Subcutaneous abdominal adipose tissue (tissue), 5 donors: Measurements from ENCODE around the gene RPA3.

Experiments
- H3K27ac ChIP-seq: one replicate; pipeline ENCODE4 v1.7.0; 2013; ENCODE audit warnings: low read depth, mild to moderate bottlenecking, inconsistent platforms, low read length, moderate library complexity
- H3K27me3 ChIP-seq, 5 donors: one replicate each; pipeline ENCODE4 v1.7.0; 2013; ENCODE audit warnings: low read length in 5 of 5, inconsistent platforms in 1 of 5; ENCODE audit not compliant: control insufficient read depth in 5 of 5, insufficient read depth in 4 of 5
- H3K36me3 ChIP-seq, 5 donors: one replicate each; pipeline ENCODE4 v1.7.0; 2013; ENCODE audit warnings: low read length in 5 of 5; ENCODE audit not compliant: control insufficient read depth in 5 of 5, insufficient read depth in 5 of 5
- H3K4me1 ChIP-seq, 5 donors: one replicate each; pipeline ENCODE4 v1.7.0; 2013; ENCODE audit warnings: low read length in 5 of 5, mild to moderate bottlenecking in 3 of 5, moderate library complexity in 1 of 5; ENCODE audit not compliant: control insufficient read depth in 5 of 5, insufficient read depth in 5 of 5
- H3K4me3 ChIP-seq, 5 donors: one replicate each; pipeline ENCODE4 v1.7.0; 2013; ENCODE audit warnings: low read length in 5 of 5, low read depth in 1 of 5
- H3K9ac ChIP-seq, 5 donors: one replicate each; pipeline ENCODE4 v1.7.0; 2013; ENCODE audit warnings: low read length in 5 of 5, mild to moderate bottlenecking in 4 of 5, moderate library complexity in 3 of 5
- H3K9me3 ChIP-seq, 5 donors: one replicate each; pipeline ENCODE4 v1.7.0; 2013; ENCODE audit warnings: low read length in 5 of 5; ENCODE audit not compliant: control insufficient read depth in 5 of 5
- donor health status: healthy.
- donor health status: healthy.
- donor health status: healthy.
- donor health status: healthy.
- donor health status: healthy.

RPA3 gene

GRCh38 chr7:7707246-7707645 is 11.2 kb downstream of the RPA3 start:
- H3K27me3 ChIP-seq, result no peaks in the 10 kb centered on the region
- no peaks in the 10 kb centered on the region for H3K9me3 ChIP-seq
- no peak overlapping the region for H3K9ac ChIP-seq
- H3K4me3 ChIP-seq, result no peak overlapping the region
- H3K27ac ChIP-seq, result no peak overlapping the region
- H3K4me1 ChIP-seq, result peaks cover 0 to 12% (median 2%) of the 10 kb centered on the region in 5 donors
- H3K36me3 ChIP-seq, result no peaks in the 10 kb centered on the region

GRCh38 chr7:7706556-7707172 is 11.7 kb downstream of the RPA3 start:
- Histone ChIP-seq H3K27ac (no peak overlapping the region), H3K9ac (no peak overlapping the region), H3K4me3 (no peak overlapping the region), H3K9me3 (no peaks in the 10 kb centered on the region), H3K36me3 (no peaks in the 10 kb centered on the region), H3K27me3 (no peaks in the 10 kb centered on the region), H3K4me1 (peaks cover 0 to 12% (median 2%) of the 10 kb centered on the region in 5 donors)

GRCh38 chr7:7706101-7706511 is 12.3 kb downstream of the RPA3 start:
- H3K9ac ChIP-seq, result no peak overlapping the region
- no peaks in the 10 kb centered on the region for H3K36me3 ChIP-seq
- no peak overlapping the region for H3K27ac ChIP-seq
- H3K9me3 ChIP-seq, result no peaks in the 10 kb centered on the region
- no peaks in the 10 kb centered on the region for H3K27me3 ChIP-seq
- peaks cover 0 to 12% (median 2%) of the 10 kb centered on the region in 5 donors for H3K4me1 ChIP-seq
- no peak overlapping the region for H3K4me3 ChIP-seq

- Histone ChIP-seq H3K4me1 (peaks cover 0 to 12% (median 2%) of the 10 kb centered on the region in 5 donors), H3K27me3 (no peaks in the 10 kb centered on the region), H3K4me3 (no peak overlapping the region), H3K36me3 (no peaks in the 10 kb centered on the region), H3K9ac (no peak overlapping the region), H3K9me3 (no peaks in the 10 kb centered on the region), H3K27ac (no peak overlapping the region)
These were observed 13.1 kb downstream of the RPA3 start for GRCh38 chr7:7705318-7705717.

GRCh38 chr7:7704867-7705266 is 13.5 kb downstream of the RPA3 start:
- Histone ChIP-seq H3K36me3 (no peaks in the 10 kb centered on the region), H3K9me3 (no peaks in the 10 kb centered on the region), H3K9ac (no peak overlapping the region), H3K4me3 (no peak overlapping the region), H3K27me3 (no peaks in the 10 kb centered on the region), H3K4me1 (peaks cover 0 to 16% (median 2%) of the 10 kb centered on the region in 5 donors), H3K27ac (no peak overlapping the region)

GRCh38 chr7:7703427-7703826 is 15.0 kb downstream of the RPA3 start:
- H3K9ac ChIP-seq, result no peak overlapping the region
- H3K27ac ChIP-seq, result no peak overlapping the region
- peaks cover 1 to 23% (median 9%) of the 10 kb centered on the region in 5 donors for H3K4me1 ChIP-seq
- no peak overlapping the region for H3K4me3 ChIP-seq
- no peaks in the 10 kb centered on the region for H3K27me3 ChIP-seq
- no peaks in the 10 kb centered on the region for H3K36me3 ChIP-seq
- H3K9me3 ChIP-seq, result no peaks in the 10 kb centered on the region

GRCh38 chr7:7702826-7703225 is 15.6 kb downstream of the RPA3 start:
- H3K9me3 ChIP-seq, result no peaks in the 10 kb centered on the region
- no peak overlapping the region for H3K27ac ChIP-seq
- peaks cover 1 to 28% (median 9%) of the 10 kb centered on the region in 5 donors for H3K4me1 ChIP-seq

GRCh38 chr7:7701527-7701926 is 16.9 kb downstream of the RPA3 start:
- Histone ChIP-seq H3K9me3 (no peaks in the 10 kb centered on the region), H3K4me1 (peaks cover 0 to 35% (median 9%) of the 10 kb centered on the region in 5 donors), H3K4me3 (no peak overlapping the region), H3K27me3 (no peaks in the 10 kb centered on the region), H3K9ac (no peak overlapping the region), H3K27ac (no peak overlapping the region), H3K36me3 (no peaks in the 10 kb centered on the region)

More at GRCh38 chr7:7702826-7703225, 15.6 kb downstream of the RPA3 start:
- Histone ChIP-seq H3K4me3 (no peak overlapping the region), H3K36me3 (no peaks in the 10 kb centered on the region), H3K27me3 (no peaks in the 10 kb centered on the region), H3K9ac (no peak overlapping the region)

GRCh38 chr7:7699970-7700369 is 18.4 kb downstream of the RPA3 start:
- H3K9me3 ChIP-seq, result no peaks in the 10 kb centered on the region
- H3K36me3 ChIP-seq, result no peaks in the 10 kb centered on the region
- peak overlapping the region; percentile 24 for H3K27ac ChIP-seq
- peaks cover 0 to 41% (median 17%) of the 10 kb centered on the region in 5 donors for H3K4me1 ChIP-seq
- no peak overlapping the region for H3K9ac ChIP-seq
- H3K4me3 ChIP-seq, result no peak overlapping the region
- no peaks in the 10 kb centered on the region for H3K27me3 ChIP-seq

- H3K9ac ChIP-seq, result no peak overlapping the region
- peaks cover 0 to 41% (median 17%) of the 10 kb centered on the region in 5 donors for H3K4me1 ChIP-seq
- no peak overlapping the region for H3K4me3 ChIP-seq
- no peaks in the 10 kb centered on the region for H3K36me3 ChIP-seq
- no peaks in the 10 kb centered on the region for H3K27me3 ChIP-seq
- no peaks in the 10 kb centered on the region for H3K9me3 ChIP-seq
- H3K27ac ChIP-seq, result peak overlapping the region; percentile 24
These were observed 19.0 kb downstream of the RPA3 start for GRCh38 chr7:7699380-7699779.
